D721Med (cell line): ENCODE data around the gene ABLIM3.

Source experiments
- DNase-seq: peaks from one replicate; pipeline ENCODE4 v3.0.0; 2011; ENCODE audit warnings: low spot score; ENCODE audit not compliant: insufficient read length
- FAIRE-seq: peaks from 2 replicates; lab custom pipeline; 2011; peaks lifted over from hg19 to GRCh38; lab: Jason Lieb, UNC
- TF ChIP-seq, protein P1 (sequence below): IDR thresholded peaks from 2 replicates; pipeline ENCODE4 v1.5.1; 2012; ENCODE audit warnings: mild to moderate bottlenecking, control low read depth; ENCODE audit not compliant: insufficient read depth; ENCODE audit errors: missing control alignments

Gene ABLIM3

DNA sequence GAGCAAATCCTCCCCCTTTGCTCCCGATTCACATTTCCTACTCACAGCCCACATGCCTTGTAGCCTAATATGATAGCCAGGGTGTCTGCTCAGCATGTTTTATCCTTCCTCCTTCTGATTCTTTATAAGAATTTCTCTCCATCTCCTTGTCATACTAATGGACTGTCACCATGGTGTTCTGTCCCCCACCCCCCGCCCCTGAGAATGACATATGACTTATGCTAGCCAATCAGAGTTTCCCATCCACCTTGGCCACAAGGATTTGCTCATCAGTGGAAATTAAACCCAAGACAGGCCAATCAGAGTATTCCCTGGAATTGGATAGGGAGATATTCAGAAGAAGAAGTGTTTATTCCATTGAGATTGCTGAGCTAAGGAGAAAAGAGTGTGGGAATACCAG, 16.0 kb downstream of the ABLIM3 start:
- TF ChIP-seq, protein P1, sequence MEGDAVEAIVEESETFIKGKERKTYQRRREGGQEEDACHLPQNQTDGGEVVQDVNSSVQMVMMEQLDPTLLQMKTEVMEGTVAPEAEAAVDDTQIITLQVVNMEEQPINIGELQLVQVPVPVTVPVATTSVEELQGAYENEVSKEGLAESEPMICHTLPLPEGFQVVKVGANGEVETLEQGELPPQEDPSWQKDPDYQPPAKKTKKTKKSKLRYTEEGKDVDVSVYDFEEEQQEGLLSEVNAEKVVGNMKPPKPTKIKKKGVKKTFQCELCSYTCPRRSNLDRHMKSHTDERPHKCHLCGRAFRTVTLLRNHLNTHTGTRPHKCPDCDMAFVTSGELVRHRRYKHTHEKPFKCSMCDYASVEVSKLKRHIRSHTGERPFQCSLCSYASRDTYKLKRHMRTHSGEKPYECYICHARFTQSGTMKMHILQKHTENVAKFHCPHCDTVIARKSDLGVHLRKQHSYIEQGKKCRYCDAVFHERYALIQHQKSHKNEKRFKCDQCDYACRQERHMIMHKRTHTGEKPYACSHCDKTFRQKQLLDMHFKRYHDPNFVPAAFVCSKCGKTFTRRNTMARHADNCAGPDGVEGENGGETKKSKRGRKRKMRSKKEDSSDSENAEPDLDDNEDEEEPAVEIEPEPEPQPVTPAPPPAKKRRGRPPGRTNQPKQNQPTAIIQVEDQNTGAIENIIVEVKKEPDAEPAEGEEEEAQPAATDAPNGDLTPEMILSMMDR = no peak
- FAIRE-seq = no peak
- DNase-seq = no peak

DNA sequence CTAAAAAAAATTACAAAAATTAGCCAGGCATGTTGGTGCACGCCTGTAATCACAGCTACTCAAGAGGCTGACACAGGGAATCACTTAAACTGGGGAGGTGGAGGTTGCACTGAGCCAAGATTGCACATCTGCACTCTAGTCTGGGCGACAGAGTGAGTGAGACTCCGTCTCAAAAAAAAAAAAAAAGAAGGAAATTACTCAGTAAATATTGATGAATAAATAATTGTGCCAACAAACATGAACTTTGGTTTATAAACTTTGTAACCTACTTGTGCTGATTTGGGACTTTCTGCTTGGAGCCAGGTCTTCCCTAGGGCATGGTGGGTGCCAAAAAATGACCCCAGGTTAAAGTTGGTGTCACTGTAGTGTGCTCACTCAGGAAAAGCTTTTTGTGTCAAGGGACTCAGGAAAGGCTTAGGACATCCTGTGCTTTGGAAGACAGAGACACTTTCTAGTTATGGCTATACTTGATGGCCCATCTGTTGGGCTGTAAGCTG, 19.0 kb downstream of the ABLIM3 start:
- FAIRE-seq (no peak), DNase-seq (no peak)
- TF ChIP-seq, protein P1 = no peak

DNA sequence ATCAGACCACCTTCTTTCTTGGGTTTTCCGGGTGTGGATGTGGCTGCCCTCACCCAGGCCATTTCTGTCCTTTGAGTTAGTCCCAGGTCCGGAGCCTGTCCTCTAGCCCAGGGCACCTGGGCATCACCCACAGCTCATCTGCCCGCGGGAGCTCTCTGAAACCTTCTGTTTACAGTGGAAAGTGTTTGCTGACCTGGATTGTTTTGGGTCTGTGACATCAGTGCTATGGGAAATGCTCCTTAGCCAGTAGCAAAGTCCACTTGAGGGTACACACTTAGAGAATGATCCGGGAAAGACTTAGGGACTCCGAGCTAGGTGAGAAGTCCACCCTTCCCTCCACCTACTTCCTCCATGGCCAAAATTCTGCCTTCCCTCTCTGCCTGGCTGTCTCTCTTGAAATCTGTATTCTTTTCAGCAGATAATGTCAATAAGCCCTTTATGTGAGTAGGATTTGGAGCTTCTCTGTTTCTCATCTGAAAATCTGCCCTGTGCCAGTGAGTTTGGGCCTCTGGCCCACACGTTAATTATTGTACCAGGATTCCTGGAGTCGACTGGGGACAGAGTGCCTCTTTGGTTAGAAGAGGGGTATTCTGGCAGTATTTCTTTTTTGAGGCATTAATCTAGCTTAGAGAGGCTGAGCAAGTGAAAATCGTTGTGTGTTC, 19.9 kb downstream of the ABLIM3 start:
- TF ChIP-seq, protein P1 = no peak
- DNase-seq (no peak), FAIRE-seq (no peak)

DNA sequence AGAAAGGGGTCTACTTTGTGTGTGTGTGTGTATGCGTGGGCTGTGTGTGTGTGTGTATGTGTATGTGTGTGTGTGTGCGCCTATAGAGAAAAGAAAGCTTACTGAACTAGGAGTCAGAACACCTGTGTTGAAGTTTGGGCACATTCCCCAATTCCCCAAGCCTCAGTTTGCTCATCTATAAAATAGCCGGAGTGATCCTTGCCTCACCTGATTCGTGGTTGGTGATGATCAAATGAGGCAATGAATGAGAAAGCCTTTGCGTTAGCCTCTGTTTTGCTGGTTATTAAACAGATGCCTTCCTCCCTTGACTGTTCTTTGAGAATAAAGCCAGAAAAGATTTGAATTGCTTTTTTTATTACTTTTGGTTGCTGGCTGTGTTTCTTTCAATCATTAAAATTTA, 20.6 kb downstream of the ABLIM3 start:
- no peak for FAIRE-seq
- TF ChIP-seq, protein P1 = no peak

DNA sequence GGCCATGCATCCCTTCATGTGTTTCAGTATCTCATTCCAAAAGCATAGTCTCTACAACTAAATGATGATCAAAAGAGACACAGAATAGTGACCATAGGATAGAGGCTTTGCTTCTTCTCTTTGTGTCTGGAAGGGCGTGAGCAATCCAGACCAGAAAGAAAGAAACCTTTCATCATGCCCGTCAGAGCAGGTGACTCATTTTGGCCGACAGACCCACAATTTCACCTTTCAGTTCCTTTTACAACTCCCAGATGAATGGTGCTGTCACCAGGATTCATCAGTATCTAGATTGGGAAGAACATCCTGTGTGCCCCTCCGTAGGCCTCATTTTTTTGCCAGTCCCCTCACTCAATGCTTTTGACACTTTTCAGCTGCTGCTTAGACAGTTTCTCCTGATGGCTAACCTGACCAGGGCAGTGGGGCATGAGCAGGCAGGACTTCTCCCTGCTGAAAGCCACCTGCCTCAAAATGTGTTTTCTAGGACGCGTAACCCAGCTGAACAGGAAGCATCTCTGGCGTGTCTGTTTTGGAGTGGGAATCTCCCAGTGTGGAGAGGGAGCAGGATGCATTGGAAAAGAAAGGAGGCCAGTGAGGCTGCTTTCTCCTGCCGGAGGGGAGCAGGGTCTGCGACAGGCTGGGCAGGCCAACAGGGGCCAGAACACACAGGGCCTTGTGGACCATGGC, 21.2 kb downstream of the ABLIM3 start:
- TF ChIP-seq, protein P1 = no peak
- FAIRE-seq = no peak
- DNase-seq = no peak

More for the DNA sequence above, 20.6 kb downstream of the ABLIM3 start:
- no peak for DNase-seq

DNA sequence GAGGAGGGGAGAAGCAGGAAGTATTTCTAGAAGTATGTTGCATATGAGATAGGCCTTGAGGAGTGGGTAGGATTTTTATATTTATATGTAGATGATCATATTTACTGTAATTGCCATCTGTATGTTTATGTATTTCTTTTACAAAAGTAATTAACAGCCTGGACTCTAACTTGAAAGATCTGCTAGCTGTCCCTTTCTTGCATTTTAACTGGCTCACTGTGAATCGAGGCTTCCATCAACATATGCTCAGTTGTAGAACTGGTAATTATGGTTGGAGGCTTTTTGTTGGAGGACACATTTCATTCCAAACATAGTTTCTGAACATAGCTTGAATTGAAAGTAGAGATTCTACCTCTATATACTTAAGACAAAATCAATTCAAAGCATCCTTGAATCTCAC, 23.4 kb downstream of the ABLIM3 start:
- FAIRE-seq (no peak), DNase-seq (no peak)
- TF ChIP-seq, protein P1 = no peak

DNA sequence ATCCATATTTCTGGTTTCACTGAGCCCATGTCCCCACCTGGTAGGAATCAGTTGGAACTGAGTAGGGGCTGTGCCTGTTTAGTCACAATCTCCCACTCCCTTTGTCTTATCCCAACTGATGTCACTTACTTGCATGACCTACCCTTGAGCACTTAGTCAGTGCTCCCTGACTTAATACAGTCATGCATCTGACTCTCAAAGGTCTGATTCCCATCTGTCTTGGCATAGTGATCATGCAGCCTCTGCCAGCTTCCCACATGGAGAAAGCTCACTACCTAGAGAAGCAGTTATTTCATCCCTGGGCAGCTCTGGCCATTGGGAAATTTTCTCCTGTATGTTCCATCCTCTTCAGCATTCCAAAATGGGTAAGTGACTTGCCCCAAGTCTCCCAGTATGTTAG, 24.8 kb downstream of the ABLIM3 start:
- TF ChIP-seq, protein P1 = no peak
- DNase-seq (no peak), FAIRE-seq (no peak)
